Type B pancreatic cell (in vitro differentiated cells): ENCODE results near the gene NPHP1. TPM values are rescaled to one million over a fixed set of nuclear protein-coding genes. Genes with fewer than 3 reads are reported as not detected.
A peak's percentile ranks its signal among the peaks of the same experiment; 100 is the strongest.
"Not testable (repeated sequence)": the region's sequence is repeated elsewhere in the genome, so short reads cannot be mapped to it uniquely, and the experiment has no call there.

Experiments
- DNase-seq: peaks from one replicate; pipeline ENCODE4 v3.0.0; 2021; ENCODE audit warnings: mixed read lengths; ENCODE audit not compliant: unreplicated experiment; ENCODE audit errors: extremely low spot score
- H3K27ac Mint-ChIP-seq: 2 replicates; pipeline ENCODE4 v1.8.0; 2021; ENCODE audit warnings: mild to moderate bottlenecking, mixed read lengths
- H3K27me3 Mint-ChIP-seq: 2 replicates; pipeline ENCODE4 v1.8.0; 2021; ENCODE audit warnings: mixed read lengths
- H3K36me3 Mint-ChIP-seq: 2 replicates; pipeline ENCODE4 v1.8.0; 2021; ENCODE audit warnings: mixed read lengths
- H3K4me1 Mint-ChIP-seq: one replicate; pipeline ENCODE4 v1.8.0; 2021; ENCODE audit warnings: mixed read lengths; ENCODE audit not compliant: unreplicated experiment
- H3K4me3 Mint-ChIP-seq: 2 replicates; pipeline ENCODE4 v1.8.0; 2021; ENCODE audit warnings: mild to moderate bottlenecking, mixed read lengths
- H3K9me3 Mint-ChIP-seq: 2 replicates; pipeline ENCODE4 v1.8.0; 2021; ENCODE audit warnings: mixed read lengths
- long read RNA-seq: library from polyadenylated mRNA; unstranded; transcript quantifications from one replicate; pipeline ENCODE4 v2.0.0, GENCODE V29; 2020
- total RNA-seq: library from RNA; stranded (reverse); gene quantifications from 2 replicates; pipeline ENCODE4 v1.2.1, GENCODE V29; 2021; ENCODE audit warnings: low replicate concordance
- TF ChIP-seq, protein P1 (sequence below): fragments of 200-600 bp; sonication (generic); conservative IDR thresholded peaks from 2 replicates; pipeline ENCODE4 v1.5.0; 2021; ENCODE audit warnings: antibody characterized with exemption, mild to moderate bottlenecking

Gene NPHP1
- total RNA-seq: 2.9 and 8.2 TPM in 2 replicates
- long read RNA-seq, transcript NPHP1-207 (20 exons, 2,513 nt): major isoform, 5 of 9 reads
- long read RNA-seq, partial matches to known transcripts: 2 of 9 reads
- long read RNA-seq, other reads (novel, unspliced or antisense): 2 of 9 reads

DNA sequence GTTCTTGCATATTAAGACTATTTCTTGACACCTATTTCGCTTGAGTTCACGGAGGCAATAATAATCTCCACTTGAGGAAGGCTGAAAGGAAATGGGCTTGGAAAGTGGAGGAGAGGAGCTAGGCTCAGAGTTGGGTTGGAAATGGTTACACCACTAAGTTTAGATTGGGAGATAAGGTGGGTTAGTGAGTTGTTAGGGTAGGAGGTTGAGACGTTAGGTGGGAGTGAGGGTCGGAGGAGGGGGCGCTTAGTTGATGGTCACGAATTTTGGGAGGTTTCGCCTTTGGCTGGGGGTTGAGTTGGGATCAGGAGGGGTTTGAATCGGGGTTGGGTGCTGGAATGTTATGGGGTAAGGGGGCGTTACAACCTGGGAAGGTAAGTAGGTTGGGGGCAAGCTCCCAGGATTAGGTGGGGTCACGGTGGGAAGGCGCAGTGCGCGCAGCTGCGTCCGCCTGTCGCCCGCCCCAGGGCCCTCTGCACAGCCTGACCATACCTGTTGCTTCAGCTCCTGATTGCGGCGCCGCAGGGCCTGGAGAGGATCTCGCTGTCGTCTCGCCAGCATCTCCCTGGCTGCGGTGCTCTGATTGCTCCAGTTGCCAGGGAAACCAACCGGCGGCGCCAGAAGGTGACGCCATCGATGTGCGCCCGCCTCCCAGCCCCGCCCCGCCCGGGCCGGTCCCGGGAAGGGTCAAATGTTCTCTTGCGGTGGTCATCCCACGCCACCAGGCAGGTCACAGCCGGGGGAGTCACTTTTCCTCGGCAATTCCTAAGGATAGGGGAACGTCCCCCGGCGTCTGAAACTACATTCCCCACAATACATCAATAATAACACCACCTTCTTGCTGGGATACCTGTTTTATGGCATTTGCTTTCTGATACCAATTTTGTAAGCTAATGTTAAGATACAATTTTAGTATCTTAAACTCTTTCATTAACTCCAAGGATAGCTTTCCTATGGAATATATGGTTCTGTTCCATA is at the start of gene NPHP1:
Gene NPHP1, minus strand, starts transcription at position 606 of the 978 bp plus-strand sequence. Its CDS starts 45 bp downstream, at position 561.
- peak within 1 kb of the TSS; percentile 92 for H3K4me3 Mint-ChIP-seq
- H3K4me1 Mint-ChIP-seq: peaks cover 9% of the 10 kb centered on the region
- H3K9me3 Mint-ChIP-seq: no peaks in the 10 kb centered on the region
- DNase-seq: peak; percentile 91
- H3K27me3 Mint-ChIP-seq: no peaks in the 10 kb centered on the region
- no peaks in the 10 kb centered on the region for H3K36me3 Mint-ChIP-seq
- TF ChIP-seq, protein P1, sequence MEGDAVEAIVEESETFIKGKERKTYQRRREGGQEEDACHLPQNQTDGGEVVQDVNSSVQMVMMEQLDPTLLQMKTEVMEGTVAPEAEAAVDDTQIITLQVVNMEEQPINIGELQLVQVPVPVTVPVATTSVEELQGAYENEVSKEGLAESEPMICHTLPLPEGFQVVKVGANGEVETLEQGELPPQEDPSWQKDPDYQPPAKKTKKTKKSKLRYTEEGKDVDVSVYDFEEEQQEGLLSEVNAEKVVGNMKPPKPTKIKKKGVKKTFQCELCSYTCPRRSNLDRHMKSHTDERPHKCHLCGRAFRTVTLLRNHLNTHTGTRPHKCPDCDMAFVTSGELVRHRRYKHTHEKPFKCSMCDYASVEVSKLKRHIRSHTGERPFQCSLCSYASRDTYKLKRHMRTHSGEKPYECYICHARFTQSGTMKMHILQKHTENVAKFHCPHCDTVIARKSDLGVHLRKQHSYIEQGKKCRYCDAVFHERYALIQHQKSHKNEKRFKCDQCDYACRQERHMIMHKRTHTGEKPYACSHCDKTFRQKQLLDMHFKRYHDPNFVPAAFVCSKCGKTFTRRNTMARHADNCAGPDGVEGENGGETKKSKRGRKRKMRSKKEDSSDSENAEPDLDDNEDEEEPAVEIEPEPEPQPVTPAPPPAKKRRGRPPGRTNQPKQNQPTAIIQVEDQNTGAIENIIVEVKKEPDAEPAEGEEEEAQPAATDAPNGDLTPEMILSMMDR: peak; percentile 44
- H3K27ac Mint-ChIP-seq: peak within 1 kb of the TSS; percentile 77

DNA sequence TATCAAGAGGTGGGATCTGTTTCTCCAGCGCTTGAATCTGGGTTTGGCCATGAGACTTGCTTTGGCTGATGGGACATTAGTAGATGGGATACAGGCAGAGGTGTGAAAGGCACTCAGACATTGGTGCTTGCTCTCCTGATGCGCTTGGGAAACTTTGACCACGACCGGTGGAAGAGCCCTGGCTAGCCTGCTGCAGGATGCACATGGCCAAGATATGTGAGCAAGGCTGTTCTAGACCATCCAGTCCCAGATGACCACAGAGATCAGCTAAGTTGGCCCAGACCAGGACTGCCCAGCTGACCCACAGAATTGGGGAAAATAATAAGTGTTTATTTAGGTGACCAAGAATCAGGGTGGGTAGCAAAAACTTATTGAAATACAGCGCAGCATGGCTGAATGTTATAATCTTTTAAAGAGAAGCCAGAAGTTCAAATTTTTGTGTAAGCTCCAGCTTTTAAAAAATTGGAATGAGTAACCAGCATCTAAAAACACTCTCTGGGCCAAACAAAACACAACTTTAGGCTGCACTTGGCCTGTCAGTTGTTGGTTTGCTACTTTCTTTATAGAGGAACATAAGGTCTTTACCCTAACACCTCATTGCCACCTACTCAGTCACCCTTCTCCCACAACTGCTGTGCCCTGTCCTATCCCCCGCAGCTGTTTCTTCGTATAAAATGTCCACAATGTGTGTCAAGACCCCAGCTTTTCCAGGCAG is 43.4 kb upstream of the NPHP1 start:
- DNase-seq, H3K27me3 Mint-ChIP-seq: not testable (repeated sequence)

DNA sequence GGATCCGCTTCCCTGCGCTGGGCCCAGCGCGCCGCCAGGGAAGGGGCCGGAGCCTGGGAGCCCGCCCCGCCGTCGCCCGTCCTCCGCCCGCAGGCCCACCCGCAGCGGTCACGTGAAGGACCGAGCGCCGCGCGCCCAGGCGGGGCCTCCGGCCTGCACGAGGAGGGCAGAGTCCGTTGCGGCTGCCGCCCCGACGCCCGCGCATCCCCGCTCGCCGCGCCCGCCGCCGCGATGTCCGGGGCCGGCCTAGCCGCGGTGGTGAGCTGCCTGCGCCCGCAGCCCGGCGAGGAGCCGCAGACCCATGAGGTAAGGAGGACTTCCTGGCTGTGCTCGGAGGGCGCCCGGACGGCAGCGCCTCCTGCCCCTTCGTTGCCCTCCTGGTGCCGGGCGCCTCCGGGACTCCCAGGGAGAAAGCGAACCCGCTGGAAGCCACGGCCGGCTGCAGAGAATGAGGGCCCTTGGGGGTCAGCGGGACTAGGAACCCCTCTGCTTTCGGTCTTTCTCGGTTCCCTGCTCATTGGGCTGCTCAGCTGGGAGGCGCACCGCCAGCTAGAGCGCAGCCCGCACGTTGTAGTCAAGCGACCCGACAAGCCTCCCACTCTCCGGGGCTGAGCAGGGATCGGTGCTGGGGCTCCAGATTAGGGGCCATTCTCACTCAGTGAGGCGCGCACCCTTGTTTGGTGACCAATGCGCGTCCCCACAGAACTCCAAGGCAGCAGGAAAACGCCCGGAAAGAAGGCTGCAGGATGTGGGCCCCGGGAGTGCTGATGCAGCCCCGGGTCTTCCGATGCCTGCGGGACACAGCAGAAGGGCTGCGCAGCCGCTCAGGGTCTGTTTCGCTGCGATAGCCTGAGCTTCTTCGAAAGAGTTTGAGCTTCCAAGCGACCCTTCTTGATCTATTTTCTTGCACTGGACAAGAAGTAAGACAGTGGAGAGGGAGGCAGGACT is 40.9 kb upstream of the NPHP1 start:
- H3K9me3 Mint-ChIP-seq, H3K4me1 Mint-ChIP-seq, DNase-seq, H3K27ac Mint-ChIP-seq, H3K4me3 Mint-ChIP-seq, H3K27me3 Mint-ChIP-seq, H3K36me3 Mint-ChIP-seq: not testable (repeated sequence)

More for the DNA sequence above, 43.4 kb upstream of the NPHP1 start:
- not testable (repeated sequence) for H3K4me1 Mint-ChIP-seq, H3K27ac Mint-ChIP-seq, H3K36me3 Mint-ChIP-seq, H3K4me3 Mint-ChIP-seq, H3K9me3 Mint-ChIP-seq

DNA sequence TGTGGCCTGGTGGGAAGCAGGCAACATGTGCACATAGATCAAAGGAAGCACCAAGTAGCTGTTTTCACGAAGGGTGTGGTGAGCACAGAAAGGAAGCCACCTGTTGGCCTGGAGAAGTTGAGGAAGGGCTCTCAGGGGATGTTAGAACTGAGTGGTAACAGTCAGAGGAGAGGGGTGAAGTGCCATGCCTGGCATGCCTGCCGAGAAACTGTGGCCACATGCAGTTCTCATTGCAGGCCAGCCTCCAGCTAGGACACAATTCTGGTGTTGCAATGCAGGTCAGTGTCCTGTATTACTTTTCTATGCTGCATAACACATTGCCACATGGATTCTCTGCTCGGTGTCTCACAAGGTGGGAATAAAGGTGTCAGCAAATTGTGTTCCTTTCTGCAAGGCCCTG is 38.5 kb upstream of the NPHP1 start:
- not testable (repeated sequence) for H3K27ac Mint-ChIP-seq, DNase-seq, H3K9me3 Mint-ChIP-seq, H3K4me3 Mint-ChIP-seq, H3K4me1 Mint-ChIP-seq, H3K27me3 Mint-ChIP-seq, H3K36me3 Mint-ChIP-seq

DNA sequence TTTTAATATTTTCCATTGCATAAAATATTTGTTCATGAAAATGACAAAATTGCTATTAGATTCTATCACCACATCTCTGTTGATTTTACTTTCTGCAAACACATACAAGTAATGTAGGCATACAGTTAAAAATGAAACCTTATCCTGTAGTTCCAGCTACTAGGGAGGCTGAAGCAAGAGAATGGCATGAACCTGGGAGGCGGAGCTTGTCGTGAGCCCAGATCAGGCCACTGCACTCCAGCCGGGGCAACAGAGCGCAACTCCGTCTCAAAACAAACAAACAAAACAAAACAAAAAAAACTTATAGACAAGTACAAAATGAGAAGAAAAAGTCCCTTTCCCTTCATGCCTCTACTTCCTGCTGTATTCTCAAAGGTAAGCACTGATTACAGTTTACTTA is 29.7 kb upstream of the NPHP1 start:
- H3K4me1 Mint-ChIP-seq, H3K27me3 Mint-ChIP-seq, H3K27ac Mint-ChIP-seq, H3K36me3 Mint-ChIP-seq, H3K4me3 Mint-ChIP-seq, H3K9me3 Mint-ChIP-seq, DNase-seq: not testable (repeated sequence)

GRCh38 chr2:110229886-110230285 is 25.1 kb upstream of the NPHP1 start:
- H3K27ac Mint-ChIP-seq, DNase-seq, H3K4me1 Mint-ChIP-seq, H3K36me3 Mint-ChIP-seq, H3K9me3 Mint-ChIP-seq, H3K4me3 Mint-ChIP-seq: not testable (repeated sequence)
- peaks cover 19% of the 10 kb centered on the region for H3K27me3 Mint-ChIP-seq

DNA sequence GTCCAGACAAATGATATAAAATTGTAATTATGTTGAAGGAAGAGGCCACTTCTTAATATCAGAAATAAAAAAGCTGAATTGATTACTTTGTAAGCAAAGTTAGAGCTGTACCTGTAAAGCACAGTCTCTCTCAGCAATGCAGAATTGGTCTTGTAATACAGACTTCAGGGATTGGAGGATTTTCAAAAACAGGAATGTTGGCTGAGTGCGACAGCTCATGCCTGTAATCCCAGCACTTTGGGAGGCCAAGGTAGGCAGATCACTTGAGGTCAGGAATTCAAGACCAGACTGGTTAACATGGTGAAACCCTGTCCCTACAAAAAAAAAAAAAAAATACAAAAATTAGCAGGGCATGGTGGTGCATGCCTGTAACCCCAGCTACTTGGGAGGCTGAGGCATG is 17.8 kb upstream of the NPHP1 start:
- not testable (repeated sequence) for H3K36me3 Mint-ChIP-seq, H3K4me1 Mint-ChIP-seq, H3K9me3 Mint-ChIP-seq, H3K27ac Mint-ChIP-seq, DNase-seq, H3K4me3 Mint-ChIP-seq
- peaks cover 72% of the 10 kb centered on the region for H3K27me3 Mint-ChIP-seq

DNA sequence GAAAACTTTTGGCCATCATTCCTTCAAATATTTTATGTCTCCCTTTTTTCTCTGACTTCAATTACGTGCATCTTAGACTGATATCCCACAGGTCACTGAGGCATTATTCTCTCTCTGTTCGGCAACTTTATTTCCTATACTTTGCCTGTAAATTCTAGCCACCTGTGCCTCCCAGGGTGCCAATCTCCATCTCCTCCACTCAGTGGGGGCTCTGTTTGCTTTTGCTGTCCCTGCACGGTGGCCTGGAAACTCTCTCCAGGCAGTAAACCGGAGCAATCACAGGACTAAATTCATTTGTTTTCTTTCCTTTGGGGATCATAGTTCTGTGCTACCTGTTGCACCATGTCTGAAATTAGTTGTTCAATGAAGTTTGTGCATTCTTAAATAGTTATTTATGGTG is 17.1 kb upstream of the NPHP1 start:
- H3K9me3 Mint-ChIP-seq: no peaks in the 10 kb centered on the region
- no peak for DNase-seq
- no peak overlapping the region for H3K4me3 Mint-ChIP-seq
- H3K4me1 Mint-ChIP-seq: no peaks in the 10 kb centered on the region
- no peak overlapping the region for H3K27ac Mint-ChIP-seq
- TF ChIP-seq, protein P1: no peak
- no peaks in the 10 kb centered on the region for H3K36me3 Mint-ChIP-seq
- peaks cover 68% of the 10 kb centered on the region for H3K27me3 Mint-ChIP-seq
